HepG2 (cell line): Measurements from ENCODE around the gene ISG20.
A peak's percentile ranks its signal among the peaks of the same experiment; 100 is the strongest.

Experiments
- HNRNPL ChIP-seq: fragments of 200-400 bp; formaldehyde crosslinking; IDR thresholded peaks from 2 replicates; pipeline ENCODE4 v1.6.1; 2017; ENCODE audit warnings: mild to moderate bottlenecking, low read depth, low read length
- JUND ChIP-seq: sonication (generic); formaldehyde crosslinking; IDR thresholded peaks from 2 replicates; pipeline ENCODE4 v1.8.0; 2022; ENCODE audit warnings: mild to moderate bottlenecking, missing genetic modification reagents
- POLR2A ChIP-seq, 2 experiments: IDR thresholded peaks; 2 replicates each; pipeline ENCODE4 v1.6.1; 2011; ENCODE audit warnings: low read depth in 2 of 2, low read length in 2 of 2, mild to moderate bottlenecking in 1 of 2, moderate library complexity in 1 of 2; ENCODE audit not compliant: insufficient read depth in 1 of 2
- SMAD3 ChIP-seq: sonication (generic); formaldehyde crosslinking; IDR thresholded peaks from 2 replicates; pipeline ENCODE4 v1.4.0; 2020; ENCODE audit warnings: missing genetic modification reagents
- TCF7 ChIP-seq: sonication (generic); IDR thresholded peaks from 2 replicates; pipeline ENCODE4 v1.6.1; 2016; ENCODE audit warnings: antibody characterized with exemption, low read depth
- TF ChIP-seq, protein P1 (sequence below): sonication (generic); formaldehyde crosslinking; IDR thresholded peaks from 2 replicates; pipeline ENCODE4 v1.4.0; 2020; ENCODE audit warnings: missing genetic modification reagents

DNA sequence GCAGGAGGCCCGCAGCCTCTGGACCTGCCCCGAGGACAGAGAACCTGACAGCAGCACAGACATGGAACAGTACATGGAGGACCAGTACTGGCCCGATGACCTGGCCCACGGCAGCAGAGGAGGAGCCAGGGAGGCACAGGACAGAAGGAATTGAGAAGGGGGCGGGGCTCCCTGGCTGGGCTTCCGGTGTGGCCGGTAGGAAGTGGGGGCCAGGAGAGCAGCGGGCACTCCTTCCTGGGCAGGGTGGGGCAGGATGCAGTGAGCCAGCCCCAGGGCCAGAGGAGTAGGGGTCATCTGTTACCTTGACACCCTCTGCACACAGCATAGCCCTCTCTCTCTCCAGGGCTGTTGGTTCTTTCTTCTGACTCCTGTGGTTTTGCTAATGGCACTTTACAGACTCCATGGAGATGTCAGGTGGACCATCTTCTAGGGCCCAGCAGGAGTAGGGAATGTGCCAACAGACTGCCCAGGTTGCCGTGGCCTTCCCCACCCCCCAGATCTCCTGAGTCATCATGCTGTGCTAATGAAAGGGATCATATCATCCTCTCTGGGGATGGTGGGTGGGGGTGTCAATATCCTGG is 8.6 kb upstream of the ISG20 start:
- TF ChIP-seq TCF7 (no peak), SMAD3 (CRISPR knock-in tag) (no peak), HNRNPL (no peak), POLR2A (IDR thresholded peaks at IDR 0.05; ENCODE audit: insufficient read depth in 1 of 2, low read depth in 2 of 2, low read length in 2 of 2) (peak; percentile 4 to 6; a peak in 1 of 4 replicates), JUND (CRISPR knock-in tag) (no peak)
- TF ChIP-seq, protein P1, sequence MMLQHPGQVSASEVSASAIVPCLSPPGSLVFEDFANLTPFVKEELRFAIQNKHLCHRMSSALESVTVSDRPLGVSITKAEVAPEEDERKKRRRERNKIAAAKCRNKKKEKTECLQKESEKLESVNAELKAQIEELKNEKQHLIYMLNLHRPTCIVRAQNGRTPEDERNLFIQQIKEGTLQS (CRISPR knock-in tag): no peak
